ENCODE data around the gene PPP2R3C.
"Not testable (repeated sequence)": the region's sequence is repeated elsewhere in the genome, so short reads cannot be mapped to it uniquely, and the experiment has no call there.

Gene PPP2R3C

GRCh38 chr14:35051796-35052195, 70.0 kb downstream of the PPP2R3C start:
- DNase-seq (ENCODE audit: low spot score): no peak

DNA sequence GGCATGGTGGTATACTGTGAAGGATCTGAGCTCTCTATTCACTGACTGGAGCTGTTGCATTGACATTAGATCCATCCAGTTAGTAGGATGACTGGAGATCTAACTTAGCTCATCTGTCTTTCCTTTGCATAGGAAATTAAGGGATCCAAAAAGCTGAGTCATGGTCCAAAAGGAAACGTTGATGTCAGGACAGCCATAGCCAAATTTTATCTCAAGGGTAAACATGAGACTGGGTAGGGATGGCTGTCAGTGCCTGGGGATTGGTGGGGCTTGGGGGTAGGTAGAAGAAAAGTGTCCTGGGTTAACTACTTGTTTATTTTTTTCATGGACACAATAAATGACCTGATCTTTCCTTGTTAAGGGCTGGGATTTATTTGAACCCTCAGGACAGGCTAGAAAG, 71.1 kb downstream of the PPP2R3C start:
- peak; percentile 18 for DNase-seq (ENCODE audit: low spot score)

- no peak for DNase-seq (ENCODE audit: low spot score)
Measured at GRCh38 chr14:35047976-35048513, 73.7 kb downstream of the PPP2R3C start.

GRCh38 chr14:35046751-35047536, 74.8 kb downstream of the PPP2R3C start:
- DNase-seq (ENCODE audit: low spot score): peak; percentile 27

DNA sequence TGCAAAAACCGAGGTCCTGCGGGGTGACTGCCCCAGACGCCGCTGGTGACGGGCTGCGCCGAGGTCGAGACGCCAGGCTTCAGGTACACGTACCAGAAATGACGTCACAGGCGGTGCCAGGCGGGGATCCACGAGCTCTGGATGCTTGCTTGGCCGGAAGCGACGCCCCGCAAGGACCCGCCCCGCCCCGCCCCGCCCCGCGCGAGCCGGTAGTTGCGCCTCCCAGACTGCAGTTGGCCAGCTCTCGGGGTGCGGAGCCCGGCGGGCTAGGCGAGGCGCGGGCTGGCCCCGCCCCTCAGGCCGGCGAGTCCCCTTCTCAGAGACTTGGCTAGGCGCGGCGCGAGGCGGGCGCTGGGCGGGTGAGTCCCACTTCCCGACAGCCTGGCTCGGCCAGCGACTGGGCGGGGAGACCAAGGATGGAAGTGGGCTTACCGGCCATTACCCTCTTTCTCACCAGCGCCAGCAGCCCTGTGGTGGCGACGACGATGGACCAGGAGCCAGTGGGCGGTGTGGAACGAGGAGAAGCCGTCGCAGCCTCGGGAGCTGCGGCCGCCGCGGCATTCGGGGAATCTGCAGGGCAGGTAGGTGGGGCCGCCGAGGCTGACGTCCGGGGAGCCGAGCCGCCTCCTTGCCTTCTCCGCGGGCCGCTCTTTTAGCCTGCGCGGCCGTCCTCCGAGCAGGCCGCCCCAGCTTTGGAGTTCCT, 75.6 kb downstream of the PPP2R3C start, which contains the start of gene FAM177A1:
FAM177A1 (plus strand) TSS at position 225 of the 703 bp plus-strand sequence; CDS start at position 417, 192 bp downstream.
- DNase-seq (ENCODE audit: low spot score): peak; percentile 88

DNA sequence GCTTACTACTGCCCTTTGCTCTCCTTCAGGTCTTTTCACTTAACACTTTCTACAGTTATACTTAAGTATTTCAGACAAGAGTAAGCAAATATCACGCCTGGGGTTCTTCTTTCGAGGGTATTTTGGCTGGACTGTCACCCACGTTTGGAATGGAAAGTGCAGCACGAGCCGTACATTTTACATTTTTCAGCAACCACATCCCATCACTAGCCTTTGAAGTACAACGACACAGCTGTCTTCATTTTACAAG, 76.1 kb downstream of the PPP2R3C start:
- DNase-seq (ENCODE audit: low spot score): no peak

GRCh38 chr14:35044939-35045797, 76.6 kb downstream of the PPP2R3C start:
- no peak for DNase-seq (ENCODE audit: low spot score)

DNA sequence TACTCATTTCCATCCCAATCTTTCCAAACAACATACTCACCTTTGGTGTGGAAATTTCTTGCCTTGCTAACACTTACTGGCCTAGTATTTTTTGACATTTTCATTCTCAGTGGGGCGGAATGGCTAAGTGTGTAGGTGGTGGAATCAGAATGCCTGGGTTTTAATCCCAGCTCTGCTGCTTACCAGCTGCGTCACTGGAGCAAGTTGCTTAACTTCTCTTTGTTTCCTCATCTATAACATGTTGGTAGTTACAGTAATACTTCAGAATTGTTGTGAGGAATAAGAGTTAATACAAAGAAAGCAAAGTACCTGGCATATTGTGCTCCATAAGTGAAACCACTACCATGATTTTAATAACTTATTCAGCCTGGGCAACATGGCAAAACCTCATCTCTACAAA, 78.7 kb downstream of the PPP2R3C start:
- no peak for DNase-seq (ENCODE audit: low spot score)

DNA sequence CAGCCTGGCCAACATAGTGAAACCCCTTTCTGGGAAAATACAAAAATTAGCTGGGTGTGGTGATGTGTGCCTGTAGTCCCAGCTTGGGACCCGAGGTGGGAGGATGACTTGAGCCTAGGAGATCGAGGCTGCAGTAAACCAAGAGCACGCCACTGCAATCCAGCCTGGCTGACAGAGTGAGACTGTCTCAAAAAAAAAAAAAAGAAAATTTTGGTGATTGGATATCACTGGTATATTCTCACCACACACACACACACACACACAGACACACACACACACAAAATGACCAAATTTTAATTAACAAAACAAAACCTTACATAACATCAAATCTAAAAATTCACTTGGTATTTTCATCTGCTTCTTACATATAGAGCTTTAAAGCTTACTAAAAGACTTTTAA, 79.2 kb downstream of the PPP2R3C start:
- no peak for DNase-seq (ENCODE audit: low spot score)

- not testable (repeated sequence) for DNase-seq (ENCODE audit: low spot score)
Measured at GRCh38 chr14:35038312-35038711, 83.5 kb downstream of the PPP2R3C start.

Measured in HuH-7.5 (cell line).